ENCODE measurements around the gene EDNRB. TPM values are rescaled to one million over a fixed set of nuclear protein-coding genes. Genes with fewer than 3 reads are reported as not detected.

Gene EDNRB
- polyA plus RNA-seq, 1 donor (not counting 4 experiments of a cell fraction or from before 2014, with no cell fraction given), result 0.01 TPM

- no peaks in the 10 kb centered on the region for H3K9me1 ChIP-seq (ENCODE audit: control insufficient read depth, extremely low read depth, insufficient read depth, low read length)
- no peak for TF ChIP-seq CTCF (optimal IDR thresholded peaks at IDR 0.05 in 1 of 3, IDR thresholded peaks at IDR 0.05 in 1 of 3, conservative IDR thresholded peaks at IDR 0.05 in 1 of 3; ENCODE audit: extremely low read depth in 1 of 3, insufficient read depth in 2 of 3, low read length in 3 of 3)
- no peak for TF ChIP-seq EZH2 (IDR thresholded peaks at IDR 0.05; ENCODE audit: low read length)
- dilution Hi-C loops (cut with MboI; ENCODE audit: extremely low pct_ligation_motif_present, low sequenced_read_pairs), result no loop called here
- no peak for DNase-seq (ENCODE audit: low read depth, low spot score)
- H3K4me2 ChIP-seq (ENCODE audit: control insufficient read depth, extremely low read depth, insufficient read depth, low read depth, low read length), result no peak overlapping the region
- H3K9me3 ChIP-seq (ENCODE audit: control insufficient read depth, low read depth, low read length), result no peaks in the 10 kb centered on the region
- H2AFZ ChIP-seq (ENCODE audit: control insufficient read depth, low read length), result no peak overlapping the region
- no peak overlapping the region for H3K4me3 ChIP-seq (ENCODE audit: control insufficient read depth in 2 of 3, extremely low read depth in 1 of 3, insufficient read depth in 2 of 3, low read depth in 1 of 3, low read length in 3 of 3)
- H4K20me1 ChIP-seq (ENCODE audit: control insufficient read depth, extremely low read depth, insufficient read depth, low read length), result no peaks in the 10 kb centered on the region
- H3K79me2 ChIP-seq (ENCODE audit: control insufficient read depth, insufficient read depth, low read length), result no peaks in the 10 kb centered on the region
- H3K36me3 ChIP-seq (ENCODE audit: control insufficient read depth in 2 of 2, extremely low read depth in 1 of 2, insufficient read depth in 2 of 2, low read length in 2 of 2), result no peaks in the 10 kb centered on the region
- H3K27me3 ChIP-seq (ENCODE audit: control insufficient read depth, extremely low read depth, insufficient read depth, low read length), result no peaks in the 10 kb centered on the region
- peak; percentile 17 for FAIRE-seq
- H3K4me1 ChIP-seq (ENCODE audit: control insufficient read depth, extremely low read depth, insufficient read depth, low read length), result no peaks in the 10 kb centered on the region
- H3K9ac ChIP-seq (ENCODE audit: control insufficient read depth, extremely low read depth, insufficient read depth, low read length), result no peak overlapping the region
- H3K27ac ChIP-seq (ENCODE audit: control insufficient read depth, insufficient read depth, low read length), result no peak overlapping the region
Measured at GRCh38 chr13:77860507-77860981, 58.1 kb downstream of the EDNRB start.

GRCh38 chr13:77859450-77859849 lies 59.2 kb downstream of the EDNRB start:
- no peaks in the 10 kb centered on the region for H3K27me3 ChIP-seq (ENCODE audit: control insufficient read depth, extremely low read depth, insufficient read depth, low read length)
- no peak overlapping the region for H3K9ac ChIP-seq (ENCODE audit: control insufficient read depth, extremely low read depth, insufficient read depth, low read length)
- DNase-seq (ENCODE audit: low read depth, low spot score) (no peak), FAIRE-seq (no peak)
- H3K36me3 ChIP-seq (ENCODE audit: control insufficient read depth in 2 of 2, extremely low read depth in 1 of 2, insufficient read depth in 2 of 2, low read length in 2 of 2), result no peaks in the 10 kb centered on the region
- H3K4me3 ChIP-seq (ENCODE audit: control insufficient read depth in 2 of 3, extremely low read depth in 1 of 3, insufficient read depth in 2 of 3, low read depth in 1 of 3, low read length in 3 of 3), result no peak overlapping the region
- no peaks in the 10 kb centered on the region for H3K79me2 ChIP-seq (ENCODE audit: control insufficient read depth, insufficient read depth, low read length)
- no peaks in the 10 kb centered on the region for H3K9me1 ChIP-seq (ENCODE audit: control insufficient read depth, extremely low read depth, insufficient read depth, low read length)
- H3K4me1 ChIP-seq (ENCODE audit: control insufficient read depth, extremely low read depth, insufficient read depth, low read length), result no peaks in the 10 kb centered on the region
- no peaks in the 10 kb centered on the region for H3K9me3 ChIP-seq (ENCODE audit: control insufficient read depth, low read depth, low read length)
- H3K4me2 ChIP-seq (ENCODE audit: control insufficient read depth, extremely low read depth, insufficient read depth, low read depth, low read length), result no peak overlapping the region
- H4K20me1 ChIP-seq (ENCODE audit: control insufficient read depth, extremely low read depth, insufficient read depth, low read length), result no peaks in the 10 kb centered on the region
- dilution Hi-C loops (cut with MboI; ENCODE audit: extremely low pct_ligation_motif_present, low sequenced_read_pairs), result no loop called here
- no peak overlapping the region for H2AFZ ChIP-seq (ENCODE audit: control insufficient read depth, low read length)
- TF ChIP-seq CTCF (optimal IDR thresholded peaks at IDR 0.05 in 1 of 3, IDR thresholded peaks at IDR 0.05 in 1 of 3, conservative IDR thresholded peaks at IDR 0.05 in 1 of 3; ENCODE audit: extremely low read depth in 1 of 3, insufficient read depth in 2 of 3, low read length in 3 of 3), result no peak
- TF ChIP-seq EZH2 (IDR thresholded peaks at IDR 0.05; ENCODE audit: low read length), result no peak
- no peak overlapping the region for H3K27ac ChIP-seq (ENCODE audit: control insufficient read depth, insufficient read depth, low read length)
